Left colon (tissue), 2 donors: ENCODE data around the gene TUT4. TPM values are rescaled to one million over a fixed set of nuclear protein-coding genes. Genes with fewer than 3 reads are reported as not detected.

Source experiments
- ATAC-seq: fragments of 200-7000 bp; cut with Tn5 transposase; one replicate; pipeline ENCODE4 v1.9.1; 2020; ENCODE audit warnings: mild to moderate bottlenecking, moderate library complexity
- DNase-seq, 2 donors: peaks; one replicate each; pipeline ENCODE4 v3.0.0-alpha.2; 2020
- intact Hi-C, 2 donors: fragments of 100-400 bp; cut with DNase I in 1 of 2; cut with micrococcal nuclease in 1 of 2; formaldehyde crosslinking; loops; one replicate each; pipeline versions ENCODE4 v1.11.2 to v1.14.0; 2022; cut with DNase I, micrococcal nuclease
- total RNA-seq, 2 donors: library from RNA; stranded (reverse); fragmentation: NEBNext Ultra II Directional; extraction: Animal tissue kit (Norgen Biotek cat#: 25700); gene quantifications; one replicate each; pipeline ENCODE4 v1.2.1, GENCODE V29; 2021
- donor health status: DM: no; HTN: no; CAD: no.
- donor health status: DM: yes; HTN: yes; CAD: no.

TUT4 gene
- total RNA-seq, 2 donors from 2014 or later = 22.3 to 24.5 TPM

GRCh38 chr1:52576074-52576473 is 23.2 kb upstream of the TUT4 start:
- ATAC-seq = no peak
- intact Hi-C loops = no loop called here
- DNase-seq = no peak

- ATAC-seq (no peak), DNase-seq (no peak)
- intact Hi-C loops = no loop called here
Measured at GRCh38 chr1:52574594-52574993, 21.7 kb upstream of the TUT4 start.

- DNase-seq (no peak), ATAC-seq (no peak)
- intact Hi-C loops = no loop called here
Measured at GRCh38 chr1:52572387-52572786, 19.5 kb upstream of the TUT4 start.

- intact Hi-C loops = no loop called here
- ATAC-seq (no peak), DNase-seq (no peak)
Measured at GRCh38 chr1:52571783-52572182, 18.9 kb upstream of the TUT4 start.

- no peak for ATAC-seq
- intact Hi-C loops = no loop called here
- DNase-seq = no peak
Measured at GRCh38 chr1:52569449-52570210, 16.7 kb upstream of the TUT4 start.

- DNase-seq = no peak
- ATAC-seq = no peak
- intact Hi-C loops = no loop called here
Measured at GRCh38 chr1:52567943-52568342, 15.1 kb upstream of the TUT4 start.

GRCh38 chr1:52562766-52563165 is 9.9 kb upstream of the TUT4 start:
- intact Hi-C loops = no loop called here
- ATAC-seq (no peak), DNase-seq (no peak)

GRCh38 chr1:52559875-52560274 is 7.0 kb upstream of the TUT4 start:
- no peak for ATAC-seq
- DNase-seq = no peak
- intact Hi-C loops = no loop called here

- DNase-seq = no peak
- intact Hi-C loops = no loop called here
- no peak for ATAC-seq
Measured at GRCh38 chr1:52558941-52559340, 6.0 kb upstream of the TUT4 start.

- ATAC-seq (no peak), DNase-seq (no peak)
- intact Hi-C loops = no loop called here
Measured at GRCh38 chr1:52556641-52557360, 3.9 kb upstream of the TUT4 start.

- intact Hi-C loops = no loop called here
- ATAC-seq (no peak), DNase-seq (no peak)
Measured at GRCh38 chr1:52554756-52555155, 1.9 kb upstream of the TUT4 start.

- DNase-seq = no peak
- no peak for ATAC-seq
- intact Hi-C loops = no loop called here
Measured at GRCh38 chr1:52554267-52554640, 1.4 kb upstream of the TUT4 start.

GRCh38 chr1:52553362-52554266 is 722 bp upstream of the TUT4 start:
- DNase-seq = peak; percentile 83 to 88
- intact Hi-C loops = no loop called here

GRCh38 chr1:52552236-52552504 is 722 bp downstream of the TUT4 start:
- intact Hi-C loops = no loop called here
- ATAC-seq = peak; percentile 38
- DNase-seq = peak; percentile 48 to 63

More at GRCh38 chr1:52553362-52554266, 722 bp upstream of the TUT4 start:
- peak; percentile 79 for ATAC-seq

GRCh38 chr1:52551507-52552235 is 1.2 kb downstream of the TUT4 start:
- DNase-seq = peak in 1 of 2 donors; percentile 47
- no peak for ATAC-seq
- intact Hi-C loops = no loop called here

GRCh38 chr1:52550447-52550846 is 2.4 kb downstream of the TUT4 start:
- intact Hi-C loops = no loop called here
- DNase-seq = peak in 1 of 2 donors; percentile 6

GRCh38 chr1:52549267-52549666 is 3.6 kb downstream of the TUT4 start:
- no peak for ATAC-seq
- DNase-seq = no peak
- intact Hi-C loops = no loop called here

More at GRCh38 chr1:52550447-52550846, 2.4 kb downstream of the TUT4 start:
- ATAC-seq = peak; percentile 12

- intact Hi-C loops = no loop called here
- DNase-seq (no peak), ATAC-seq (no peak)
Measured at GRCh38 chr1:52546852-52547251, 6.0 kb downstream of the TUT4 start.
